Measurements from ENCODE around the gene CCNA2. TPM values are rescaled to one million over a fixed set of nuclear protein-coding genes. Genes with fewer than 3 reads are reported as not detected.

Gene CCNA2
- total and polyA plus RNA-seq, 3 donors from 2014 or later = 6.3 to 10.2 (median 8.0) TPM

DNA sequence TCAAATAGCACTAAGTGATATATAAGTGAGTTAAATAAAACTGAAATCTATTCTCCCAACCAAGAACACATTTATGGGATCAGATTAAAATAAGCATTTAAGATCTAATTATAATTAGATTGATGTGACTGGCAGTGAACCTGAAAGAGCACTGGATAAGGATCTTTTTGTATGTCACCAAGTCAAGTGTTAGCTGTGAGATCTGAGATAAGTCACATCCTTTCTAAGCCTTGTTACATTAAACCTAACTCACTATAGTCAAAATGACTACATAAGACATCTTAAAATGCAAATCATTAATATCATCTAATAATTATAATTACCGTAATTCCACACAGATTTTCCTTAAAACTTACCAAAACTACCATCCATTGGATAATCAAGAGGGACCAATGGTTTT lies 1.6 kb downstream of the CCNA2 start:
- intact Hi-C loops (cut with DNase I; ENCODE audit: low total_unique reads) = no loop called here
- Histone ChIP-seq H3K4me3 (no peak overlapping the region), H3K36me3 (ENCODE audit: low read depth, missing control alignments) (no peaks in the 10 kb centered on the region), H3K27me3 (no peaks in the 10 kb centered on the region), H3K9me3 (no peaks in the 10 kb centered on the region), H3K27ac (no peak overlapping the region), H3K4me1 (peaks cover 4% of the 10 kb centered on the region)
- DNase-seq = no peak
- no peak for TF ChIP-seq POLR2A (IDR thresholded peaks at IDR 0.05)
- TF ChIP-seq, protein P1, sequence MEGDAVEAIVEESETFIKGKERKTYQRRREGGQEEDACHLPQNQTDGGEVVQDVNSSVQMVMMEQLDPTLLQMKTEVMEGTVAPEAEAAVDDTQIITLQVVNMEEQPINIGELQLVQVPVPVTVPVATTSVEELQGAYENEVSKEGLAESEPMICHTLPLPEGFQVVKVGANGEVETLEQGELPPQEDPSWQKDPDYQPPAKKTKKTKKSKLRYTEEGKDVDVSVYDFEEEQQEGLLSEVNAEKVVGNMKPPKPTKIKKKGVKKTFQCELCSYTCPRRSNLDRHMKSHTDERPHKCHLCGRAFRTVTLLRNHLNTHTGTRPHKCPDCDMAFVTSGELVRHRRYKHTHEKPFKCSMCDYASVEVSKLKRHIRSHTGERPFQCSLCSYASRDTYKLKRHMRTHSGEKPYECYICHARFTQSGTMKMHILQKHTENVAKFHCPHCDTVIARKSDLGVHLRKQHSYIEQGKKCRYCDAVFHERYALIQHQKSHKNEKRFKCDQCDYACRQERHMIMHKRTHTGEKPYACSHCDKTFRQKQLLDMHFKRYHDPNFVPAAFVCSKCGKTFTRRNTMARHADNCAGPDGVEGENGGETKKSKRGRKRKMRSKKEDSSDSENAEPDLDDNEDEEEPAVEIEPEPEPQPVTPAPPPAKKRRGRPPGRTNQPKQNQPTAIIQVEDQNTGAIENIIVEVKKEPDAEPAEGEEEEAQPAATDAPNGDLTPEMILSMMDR (IDR thresholded peaks at IDR 0.05) = no peak
- 78 to 84% methylated on average over 1 of the region's 1 CpG for WGBS, 2 donors

DNA sequence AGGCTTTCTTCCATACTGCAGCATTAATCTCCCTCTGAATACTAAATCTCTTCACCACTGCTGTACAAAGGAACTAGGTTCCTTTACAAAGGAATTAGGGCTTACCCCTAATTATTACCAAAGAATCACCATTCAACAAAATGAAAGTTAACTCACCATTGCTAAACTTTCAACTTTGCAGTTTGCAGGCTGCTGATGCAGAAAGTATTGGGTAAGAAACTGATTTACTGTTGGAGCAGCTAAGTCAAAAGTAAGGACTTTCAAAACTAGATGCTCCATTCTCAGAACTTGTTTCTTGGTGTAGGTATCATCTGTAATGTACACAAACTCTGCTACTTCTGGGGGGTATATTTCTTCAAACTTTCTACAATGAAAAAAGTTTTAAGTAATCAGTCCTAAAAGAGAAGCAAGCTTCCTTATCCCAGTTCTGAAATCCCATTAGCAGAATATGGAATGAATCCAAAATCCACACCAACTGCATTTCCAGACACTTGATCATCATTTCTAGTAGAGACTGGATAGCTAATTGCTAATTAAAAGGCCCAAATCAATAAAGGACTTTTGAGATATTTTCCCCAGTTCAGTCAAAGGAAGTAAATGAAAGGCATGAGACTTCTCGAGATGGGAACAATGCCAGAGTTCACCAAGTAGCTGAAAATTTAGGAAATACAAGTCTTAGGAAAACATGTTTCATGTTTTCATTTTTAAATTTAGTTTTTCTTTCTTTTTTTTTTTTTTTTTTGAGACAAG lies 4.3 kb downstream of the CCNA2 start:
- no peak for DNase-seq
- no peak overlapping the region for H3K4me3 ChIP-seq
- peaks cover 4% of the 10 kb centered on the region for H3K4me1 ChIP-seq
- no peak overlapping the region for H3K27ac ChIP-seq
- H3K27me3 ChIP-seq = no peaks in the 10 kb centered on the region
- H3K36me3 ChIP-seq (ENCODE audit: low read depth, missing control alignments) = no peaks in the 10 kb centered on the region
- 85 to 92% methylated on average over 1 of the region's 1 CpG for WGBS, 2 donors
- no peaks in the 10 kb centered on the region for H3K9me3 ChIP-seq
- TF ChIP-seq, protein P1 (IDR thresholded peaks at IDR 0.05) = no peak
- TF ChIP-seq POLR2A (IDR thresholded peaks at IDR 0.05) = no peak
- intact Hi-C loops (cut with DNase I; ENCODE audit: low total_unique reads) = no loop called here

DNA sequence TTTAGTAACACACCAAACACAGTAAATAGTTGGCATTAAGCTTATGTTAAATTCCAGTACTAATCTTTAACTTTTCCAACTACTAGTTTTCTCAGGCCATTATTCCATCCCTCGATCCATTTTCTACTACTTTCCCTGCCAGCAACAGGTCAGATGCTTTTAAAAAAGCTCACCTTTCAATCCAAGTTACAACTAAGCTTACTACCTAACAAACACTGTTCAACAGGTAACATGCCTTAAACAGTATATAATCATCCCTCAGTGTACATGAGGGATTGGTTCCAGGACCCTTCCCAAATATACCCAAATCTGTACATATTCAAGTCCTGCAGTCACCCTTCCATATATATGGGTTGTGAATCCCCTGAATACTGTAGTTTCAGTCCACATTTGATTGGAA lies 5.5 kb downstream of the CCNA2 start:
- H3K9me3 ChIP-seq = no peaks in the 10 kb centered on the region
- no peaks in the 10 kb centered on the region for H3K36me3 ChIP-seq (ENCODE audit: low read depth, missing control alignments)
- TF ChIP-seq POLR2A (IDR thresholded peaks at IDR 0.05) = no peak
- TF ChIP-seq, protein P1 (IDR thresholded peaks at IDR 0.05) = no peak
- no peaks in the 10 kb centered on the region for H3K27me3 ChIP-seq
- no peak overlapping the region for H3K4me3 ChIP-seq
- peaks cover 3% of the 10 kb centered on the region for H3K4me1 ChIP-seq
- intact Hi-C loops (cut with DNase I; ENCODE audit: low total_unique reads) = no loop called here
- H3K27ac ChIP-seq = no peak overlapping the region
- no peak for DNase-seq
- 52 to 100% methylated on average over 1 of the region's 1 CpG for WGBS, 2 donors

DNA sequence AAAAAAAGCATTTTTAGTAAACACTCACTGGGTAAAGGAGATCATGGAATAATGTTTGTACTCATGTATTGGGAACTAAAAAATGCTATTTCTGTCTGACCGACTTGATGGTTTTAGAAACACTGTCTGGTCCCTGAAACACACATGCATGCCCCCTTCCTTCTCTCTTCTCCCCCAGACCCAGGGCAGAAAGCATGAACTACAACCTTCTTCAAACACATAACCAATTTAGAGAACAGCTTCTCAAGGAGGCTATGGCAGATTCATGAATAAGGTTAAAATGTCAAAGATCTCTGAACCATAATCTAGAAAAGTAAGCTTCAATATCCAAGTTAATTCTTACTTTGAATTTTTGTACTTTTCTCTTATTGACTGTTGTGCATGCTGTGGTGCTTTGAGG lies 6.0 kb downstream of the CCNA2 start:
- Histone ChIP-seq H3K9me3 (no peaks in the 10 kb centered on the region), H3K36me3 (ENCODE audit: low read depth, missing control alignments) (no peaks in the 10 kb centered on the region), H3K4me3 (no peak overlapping the region), H3K4me1 (no peaks in the 10 kb centered on the region), H3K27ac (no peak overlapping the region), H3K27me3 (no peaks in the 10 kb centered on the region)
- intact Hi-C loops (cut with DNase I; ENCODE audit: low total_unique reads) = no loop called here
- TF ChIP-seq, protein P1 (IDR thresholded peaks at IDR 0.05) = no peak
- no peak for TF ChIP-seq POLR2A (IDR thresholded peaks at IDR 0.05)
- DNase-seq = no peak
- WGBS, 2 donors = 70 to 77% methylated on average over 1 of the region's 1 CpG

DNA sequence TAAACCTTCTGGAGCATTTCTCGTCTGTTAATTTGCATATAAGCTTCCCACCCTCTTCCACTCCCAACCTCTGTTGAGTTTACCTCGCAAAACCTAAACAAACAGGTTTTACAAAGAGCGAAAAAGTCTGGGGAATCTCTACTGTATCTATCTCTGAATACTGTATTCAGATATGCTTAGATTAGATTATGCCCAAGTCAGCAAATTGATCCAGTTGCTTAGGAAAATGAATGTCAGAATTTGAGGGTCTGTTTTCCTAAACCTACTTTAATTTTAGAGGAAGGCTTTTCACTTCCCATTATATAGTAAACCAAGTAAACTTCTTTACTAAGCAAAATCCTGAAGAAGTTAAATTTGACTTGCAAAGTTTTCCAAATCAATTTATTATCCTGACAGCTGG lies 6.7 kb downstream of the CCNA2 start:
- WGBS, 2 donors = 93 to 96% methylated on average over 3 of the region's 3 CpGs
- no peak overlapping the region for H3K4me3 ChIP-seq
- no peaks in the 10 kb centered on the region for H3K36me3 ChIP-seq (ENCODE audit: low read depth, missing control alignments)

More for the DNA sequence above, 6.7 kb downstream of the CCNA2 start:
- DNase-seq = no peak
- Histone ChIP-seq H3K9me3 (no peaks in the 10 kb centered on the region), H3K4me1 (no peaks in the 10 kb centered on the region), H3K27me3 (no peaks in the 10 kb centered on the region), H3K27ac (no peak overlapping the region)
- TF ChIP-seq, protein P1 (IDR thresholded peaks at IDR 0.05) = no peak
- no peak for TF ChIP-seq POLR2A (IDR thresholded peaks at IDR 0.05)
- intact Hi-C loops (cut with DNase I; ENCODE audit: low total_unique reads) = no loop called here
